A549 (cell line): Measurements from ENCODE around the gene VDAC1.

Experiments
- ESRRA ChIP-seq: fragments of 150-350 bp; IDR thresholded peaks from 2 replicates; pipeline ENCODE4 v1.6.1; 2014; ENCODE audit warnings: mild to moderate bottlenecking, low read length, borderline replicate concordance
- HOXA7 ChIP-seq: fragments of 250-450 bp; sonication (Bioruptor Pico); IDR thresholded peaks from 2 replicates; pipeline ENCODE4 v1.5.0; 2020; ENCODE audit warnings: mild to moderate bottlenecking, moderate library complexity
- POLR2A ChIP-seq: IDR thresholded peaks from 2 replicates; pipeline ENCODE4 v1.6.1; 2012; ENCODE audit warnings: mild to moderate bottlenecking, low read length
- RFX5 ChIP-seq: fragments of 450-650 bp; IDR thresholded peaks from 2 replicates; pipeline ENCODE4 v1.7.1; 2014; ENCODE audit warnings: antibody characterized with exemption, mild to moderate bottlenecking, moderate library complexity

GRCh38 chr5:133962801-133963476 is 41.8 kb downstream of the VDAC1 start:
- no peak for TF ChIP-seq RFX5
- TF ChIP-seq HOXA7 (CRISPR knock-in tag), result no peak
- TF ChIP-seq ESRRA, result no peak
- TF ChIP-seq POLR2A, result no peak
